HG02588 (cell line): ENCODE results near the gene FOXK2.
"Not testable (repeated sequence)": the region's sequence is repeated elsewhere in the genome, so short reads cannot be mapped to it uniquely, and the experiment has no call there.

Source experiments
- ATAC-seq: cut with Tn5 transposase; IDR thresholded peaks from one replicate; pipeline ENCODE4 v1.9.1; 2021; ENCODE audit warnings: mild to moderate bottlenecking, moderate library complexity; ENCODE audit not compliant: unreplicated experiment

FOXK2 gene

GRCh38 chr17:82561429-82562035 lies 42.0 kb downstream of the FOXK2 start:
- ATAC-seq = no peak

DNA sequence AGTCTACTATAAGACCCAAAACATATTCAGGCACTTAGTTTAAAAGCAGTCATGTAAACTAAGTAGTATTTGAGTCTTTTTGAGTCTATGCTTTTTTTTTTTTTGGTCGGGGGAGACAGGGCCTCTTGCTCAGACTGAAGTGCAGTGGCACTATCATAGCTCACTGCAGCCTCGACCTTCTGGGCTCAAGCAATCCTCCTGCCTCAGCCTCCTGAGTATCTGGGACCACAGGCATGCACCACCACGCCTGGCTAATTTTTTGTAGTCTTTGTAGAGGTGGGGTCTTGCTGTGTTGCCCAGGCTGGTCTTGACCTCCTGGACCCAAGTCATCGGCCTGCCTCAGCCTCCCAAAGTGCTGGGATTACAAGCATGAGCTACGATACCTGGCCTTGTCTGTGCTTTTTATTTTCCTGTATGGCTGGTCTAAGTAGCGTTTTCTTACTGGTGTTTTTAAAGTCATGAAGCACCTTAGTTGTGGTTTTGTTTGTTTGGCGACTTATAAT lies 43.2 kb downstream of the FOXK2 start:
- ATAC-seq = not testable (repeated sequence)

GRCh38 chr17:82563318-82563717 lies 43.8 kb downstream of the FOXK2 start:
- ATAC-seq = no peak

DNA sequence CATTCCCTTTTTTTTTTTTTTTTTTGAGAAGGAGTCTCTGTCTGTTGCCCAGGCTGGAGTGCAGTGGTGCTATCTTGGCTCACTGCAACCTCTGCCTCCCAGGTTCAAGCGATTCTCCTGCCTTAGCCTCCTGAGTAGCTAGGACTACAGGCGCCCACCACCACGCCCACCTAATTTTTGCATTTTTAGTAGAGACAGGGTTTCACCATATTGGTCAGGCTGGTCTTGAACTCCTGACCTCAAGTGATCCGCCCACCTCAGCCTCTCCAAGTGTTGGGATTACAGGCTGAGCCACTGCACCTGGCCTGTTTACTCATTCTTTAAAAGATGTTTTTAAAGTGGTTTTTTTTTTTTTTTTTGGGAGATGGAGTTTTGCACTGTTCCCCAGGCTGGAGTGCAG lies 44.2 kb downstream of the FOXK2 start:
- ATAC-seq = not testable (repeated sequence)

- no peak for ATAC-seq
Observed at GRCh38 chr17:82564241-82564640, 44.7 kb downstream of the FOXK2 start.

- no peak for ATAC-seq
Observed at GRCh38 chr17:82565551-82565950, 46.0 kb downstream of the FOXK2 start.

- no peak for ATAC-seq
Observed at GRCh38 chr17:82566129-82566960, 46.8 kb downstream of the FOXK2 start.

DNA sequence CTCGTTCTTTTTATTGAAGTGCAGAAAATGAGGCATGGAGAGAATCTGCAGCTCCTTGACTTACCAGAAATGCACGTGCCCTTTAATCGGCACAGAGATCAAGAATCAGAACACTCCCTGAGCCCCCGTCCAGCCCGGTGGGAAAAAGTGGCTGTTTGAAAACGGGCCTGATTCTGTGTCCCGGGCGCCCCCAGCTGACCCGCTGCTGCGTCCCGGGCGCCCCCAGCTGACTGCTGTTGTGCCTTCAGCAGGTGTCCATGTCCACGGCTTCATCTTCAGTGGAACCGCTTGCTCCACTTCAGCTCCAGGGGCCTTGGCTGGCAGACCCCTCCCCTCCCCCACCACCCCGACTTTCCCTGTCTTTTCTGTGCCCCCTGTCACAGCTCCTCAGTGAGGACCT lies 47.8 kb downstream of the FOXK2 start:
- ATAC-seq = no peak

GRCh38 chr17:82568997-82569393 lies 49.5 kb downstream of the FOXK2 start:
- no peak for ATAC-seq

GRCh38 chr17:82569621-82570020 lies 50.1 kb downstream of the FOXK2 start:
- no peak for ATAC-seq

DNA sequence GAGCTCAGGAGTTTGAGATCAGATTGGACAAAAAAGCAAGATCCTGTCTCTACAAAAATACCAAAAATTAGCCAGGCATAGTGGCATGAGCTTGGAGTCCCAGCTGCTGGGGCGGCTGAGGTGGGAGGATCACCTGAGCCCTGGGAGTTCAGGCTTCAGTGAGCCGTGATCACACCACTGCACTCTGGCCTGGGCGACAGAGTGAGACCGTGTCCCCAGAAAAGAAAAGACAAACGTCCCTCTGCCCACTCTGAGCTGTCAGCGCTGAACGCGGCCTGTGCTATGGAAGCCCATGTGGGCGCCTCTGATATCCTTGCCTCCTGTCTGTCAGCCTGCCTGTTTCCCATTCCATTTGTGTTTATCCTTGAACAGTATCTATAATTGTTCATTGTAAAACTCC lies 50.7 kb downstream of the FOXK2 start:
- ATAC-seq = no peak

DNA sequence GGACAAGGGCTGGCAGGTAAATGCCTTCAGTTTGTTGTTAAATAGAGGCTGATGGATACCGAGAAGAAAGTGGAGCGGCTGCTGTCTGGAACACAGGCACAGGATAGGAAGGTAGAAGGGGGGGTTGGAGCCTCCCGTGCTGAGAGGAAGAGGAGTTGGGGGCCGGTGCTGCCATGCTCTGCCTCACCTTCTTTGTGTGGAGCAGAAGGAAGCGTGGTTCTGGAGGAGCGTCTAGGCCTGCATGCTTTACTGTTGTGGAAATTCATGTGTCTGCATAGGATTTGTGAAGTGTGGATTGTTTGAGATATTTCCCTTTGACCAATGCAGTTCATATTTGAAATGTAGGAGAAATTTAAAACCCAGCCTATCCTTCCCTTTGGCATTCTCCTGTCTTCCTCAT lies 52.3 kb downstream of the FOXK2 start:
- no peak for ATAC-seq

GRCh38 chr17:82574041-82574440 lies 54.5 kb downstream of the FOXK2 start:
- ATAC-seq = no peak

DNA sequence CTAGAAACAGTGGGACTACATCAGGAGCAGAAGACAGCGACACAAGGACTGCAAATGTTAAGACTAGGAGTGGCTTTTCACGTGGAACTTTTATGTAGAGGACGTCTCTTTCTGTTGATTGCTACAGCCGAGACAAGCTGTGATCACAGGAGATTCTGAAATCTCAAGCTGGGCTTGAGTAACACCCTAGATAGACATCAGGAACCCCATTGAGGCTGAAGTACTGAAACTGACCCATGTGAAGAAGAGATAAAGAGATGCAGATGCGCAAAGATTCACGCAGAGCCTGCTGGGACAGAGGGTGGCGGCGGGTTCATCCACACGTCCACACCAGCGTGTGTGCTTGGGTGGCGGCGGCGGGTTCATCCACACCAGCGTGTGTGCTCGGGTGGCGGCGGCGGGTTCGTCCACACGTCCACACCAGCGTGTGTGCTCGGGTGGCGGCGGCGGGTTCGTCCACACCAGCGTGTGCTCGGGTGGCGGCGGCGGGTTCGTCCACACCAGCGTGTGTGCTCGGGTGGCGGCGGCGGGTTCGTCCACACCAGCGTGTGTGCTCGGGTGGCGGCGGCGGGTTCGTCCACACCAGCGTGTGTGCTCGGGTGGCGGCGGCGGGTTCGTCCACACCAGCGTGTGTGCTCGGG lies 56.2 kb downstream of the FOXK2 start:
- not testable (repeated sequence) for ATAC-seq

GRCh38 chr17:82577300-82577699 lies 57.8 kb downstream of the FOXK2 start:
- ATAC-seq = no peak

DNA sequence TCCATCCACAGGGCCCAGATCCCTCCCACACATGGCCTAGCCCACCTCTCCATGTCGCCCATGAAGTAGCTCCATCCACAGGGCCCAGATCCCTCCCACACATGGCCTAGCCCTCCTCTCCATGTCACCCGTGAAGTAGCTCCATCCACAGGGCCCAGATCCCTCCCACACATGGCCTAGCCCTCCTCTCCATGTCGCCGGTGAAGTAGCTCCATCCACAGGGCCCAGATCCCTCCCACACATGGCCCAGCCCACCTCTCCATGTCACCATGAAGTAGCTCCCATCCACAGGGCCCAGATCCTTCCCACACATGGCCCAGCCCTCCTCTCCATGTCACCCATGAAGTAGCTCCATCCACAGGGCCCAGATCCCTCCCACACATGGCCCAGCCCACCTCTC lies 60.4 kb downstream of the FOXK2 start:
- not testable (repeated sequence) for ATAC-seq

DNA sequence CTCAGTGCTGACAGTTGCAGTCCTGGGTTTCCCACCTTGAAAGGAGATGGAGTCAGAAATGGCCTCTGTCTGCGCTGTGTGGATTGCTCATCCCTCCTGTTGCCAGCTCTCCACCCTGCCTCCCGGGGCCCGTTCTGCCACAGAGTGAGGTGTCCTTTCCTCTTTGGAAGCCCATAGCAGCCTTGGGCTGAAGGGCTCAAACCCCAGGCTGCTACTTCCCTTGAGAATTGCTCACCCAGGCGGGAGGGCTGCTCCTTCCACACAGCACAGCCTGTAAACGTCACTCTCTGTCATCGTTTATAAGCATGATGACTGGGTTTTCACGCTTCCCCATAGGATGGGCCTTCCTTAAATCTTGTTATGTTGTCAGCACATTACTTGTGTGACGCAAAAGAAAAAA lies 62.7 kb downstream of the FOXK2 start:
- no peak for ATAC-seq

GRCh38 chr17:82582709-82583108 lies 63.2 kb downstream of the FOXK2 start:
- no peak for ATAC-seq

DNA sequence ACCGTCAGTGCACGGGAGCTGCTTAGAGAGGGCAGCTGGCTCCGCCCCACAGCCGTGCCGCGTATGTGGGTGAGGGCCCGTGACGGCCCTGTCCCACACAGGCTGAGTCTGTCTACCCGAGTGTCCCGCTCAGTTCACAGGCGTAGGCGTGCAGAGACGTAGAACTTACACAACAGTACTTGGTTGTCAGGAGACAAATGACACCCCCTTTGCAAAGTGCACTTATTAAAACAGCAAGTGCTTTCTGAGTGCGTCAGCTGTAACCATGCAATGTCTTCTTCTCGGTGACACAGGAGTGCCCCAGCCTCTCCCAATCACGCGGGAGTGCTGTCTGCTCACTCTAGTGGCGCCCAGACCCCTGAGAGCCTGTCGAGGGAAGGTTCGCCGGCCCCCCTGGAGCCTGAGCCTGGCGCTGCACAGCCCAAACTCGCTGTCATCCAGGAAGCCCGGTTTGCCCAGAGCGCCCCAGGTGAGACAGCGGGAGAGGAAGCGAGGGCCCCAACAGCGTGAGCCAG lies 64.2 kb downstream of the FOXK2 start:
- no peak for ATAC-seq

DNA sequence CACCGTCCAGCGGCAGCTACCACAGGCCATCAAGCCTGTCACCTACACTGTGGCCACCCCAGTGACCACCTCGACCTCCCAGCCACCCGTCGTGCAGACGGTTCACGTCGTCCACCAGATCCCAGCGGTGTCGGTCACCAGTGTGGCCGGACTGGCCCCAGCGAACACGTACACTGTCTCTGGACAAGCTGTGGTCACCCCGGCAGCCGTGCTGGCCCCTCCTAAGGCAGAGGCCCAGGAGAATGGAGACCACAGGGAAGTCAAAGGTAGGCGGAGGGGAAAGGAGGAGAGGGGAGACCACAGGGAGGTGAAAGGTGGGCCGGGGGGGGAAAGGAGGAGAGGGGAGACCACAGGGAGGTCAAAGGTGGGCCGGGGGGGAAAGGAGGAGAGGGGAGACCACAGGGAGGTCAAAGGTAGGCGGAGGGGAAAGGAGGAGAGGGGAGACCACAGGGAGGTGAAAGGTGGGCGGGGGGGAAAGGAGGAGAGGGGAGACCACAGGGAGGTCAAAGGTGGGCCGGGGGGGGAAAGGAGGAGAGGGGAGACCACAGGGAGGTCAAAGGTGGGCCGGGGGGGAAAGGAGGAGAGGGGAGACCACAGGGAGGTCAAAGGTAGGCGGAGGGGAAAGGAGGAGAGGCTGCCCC lies 66.5 kb downstream of the FOXK2 start:
- not testable (repeated sequence) for ATAC-seq

- no peak for ATAC-seq
Observed at GRCh38 chr17:82586576-82587233, 67.2 kb downstream of the FOXK2 start.
